GM12878 (cell line): ENCODE results near the gene AHNAK2. TPM values are rescaled to one million over a fixed set of nuclear protein-coding genes. Genes with fewer than 3 reads are reported as not detected.

Experiments used
- BHLHE40 ChIP-seq, 2 experiments: fragments of 450-650 bp in 1 of 2; IDR thresholded peaks; 2 replicates each; pipeline ENCODE4 v1.6.1; 2011 to 2017; ENCODE audit warnings: low read depth in 2 of 2, borderline replicate concordance in 1 of 2, improper control_type of control experiment in 1 of 2, low read length in 1 of 2, mild to moderate bottlenecking in 1 of 2
- CHD1 ChIP-seq: IDR thresholded peaks from 2 replicates; pipeline ENCODE4 v1.6.1; 2012; ENCODE audit warnings: low read depth, low read length, improper control_type of control experiment
- E4F1 ChIP-seq: fragments of 450-650 bp; IDR thresholded peaks from 2 replicates; pipeline ENCODE4 v1.6.1; 2018; ENCODE audit warnings: borderline replicate concordance, mild to moderate bottlenecking; ENCODE audit not compliant: partially characterized antibody
- GABPA ChIP-seq: IDR thresholded peaks from 2 replicates; pipeline ENCODE4 v1.6.1; 2014; ENCODE audit warnings: antibody characterized with exemption, low read depth, mild to moderate bottlenecking, inconsistent platforms
- HCFC1 ChIP-seq: fragments of 150-350 bp; IDR thresholded peaks from 2 replicates; pipeline ENCODE4 v1.6.1; 2014; ENCODE audit warnings: low read length
- MEF2A ChIP-seq: IDR thresholded peaks from 2 replicates; pipeline ENCODE4 v1.6.1; 2011; ENCODE audit warnings: low read depth, mild to moderate bottlenecking, low read length, moderate library complexity; ENCODE audit not compliant: insufficient read depth
- MYB ChIP-seq: fragments of 150-350 bp; IDR thresholded peaks from 2 replicates; pipeline ENCODE4 v1.6.1; 2014; ENCODE audit warnings: mild to moderate bottlenecking, low read depth, low read length, borderline replicate concordance
- NFIC ChIP-seq: IDR thresholded peaks from 2 replicates; pipeline ENCODE4 v1.6.1; 2012; ENCODE audit warnings: low read depth, mild to moderate bottlenecking, inconsistent platforms, low read length, moderate library complexity
- POLR2AphosphoS5 ChIP-seq: IDR thresholded peaks from 2 replicates; pipeline ENCODE4 v1.6.1; 2011; ENCODE audit warnings: mild to moderate bottlenecking, low read length, inconsistent platforms
- RAD21 ChIP-seq: IDR thresholded peaks from 2 replicates; pipeline ENCODE4 v1.6.1; 2011; ENCODE audit warnings: mild to moderate bottlenecking, low read depth, low read length, moderate library complexity; ENCODE audit not compliant: insufficient read depth
- RBBP5 ChIP-seq: fragments of 200-600 bp; sonication (generic); conservative IDR thresholded peaks from 2 replicates; pipeline ENCODE4 v1.6.1; 2016
- SMARCA5 ChIP-seq: fragments of 450-650 bp; IDR thresholded peaks from 2 replicates; pipeline ENCODE4 v1.6.1; 2017; ENCODE audit warnings: mild to moderate bottlenecking
- SP1 ChIP-seq: IDR thresholded peaks from one replicate; pipeline ENCODE4 v1.6.1; 2011; ENCODE audit warnings: low read depth, low read length
- STAT1 ChIP-seq: fragments of 450-650 bp; conservative IDR thresholded peaks from 2 replicates; pipeline ENCODE4 v1.6.1; 2014; ENCODE audit warnings: antibody characterized with exemption, mild to moderate bottlenecking
- TARDBP ChIP-seq: IDR thresholded peaks from 2 replicates; pipeline ENCODE4 v1.6.1; 2016; ENCODE audit warnings: borderline replicate concordance
- TCF12 ChIP-seq: IDR thresholded peaks from 2 replicates; pipeline ENCODE4 v1.6.1; 2011; ENCODE audit warnings: low read depth, mild to moderate bottlenecking, low read length
- TCF3 ChIP-seq: IDR thresholded peaks from 2 replicates; pipeline ENCODE4 v1.6.1; 2012; ENCODE audit warnings: low read depth, mild to moderate bottlenecking, low read length, borderline replicate concordance; ENCODE audit not compliant: insufficient read depth
- ZNF384 ChIP-seq: IDR thresholded peaks from 2 replicates; pipeline ENCODE4 v1.6.1; 2012; ENCODE audit warnings: low read depth, mild to moderate bottlenecking, low read length, improper control_type of control experiment, borderline replicate concordance
- polyA plus RNA-seq, 11 experiments: library from polyadenylated mRNA; depleted of rRNA in 4 of 11; unstranded in 6 of 11; stranded (reverse) in 5 of 11; fragments of >200 nt; fragmentation: Nextera tagmentation in 4 of 11; fragmentation: Illumina TruSeq in 1 of 11; extraction: Ambion mirVana in 4 of 11; extraction: Trizol in 1 of 11; gene quantifications; 1 replicate in 1 of 11; 2 replicates in 10 of 11; pipeline versions ENCODE4 v1.2.1 to v1.2.3, GENCODE V29; 2011 to 2016; ENCODE audit warnings: inconsistent platforms in 2 of 11, missing spikeins in 2 of 11, low read depth in 1 of 11
- total RNA-seq, 4 experiments: library from RNA; depleted of rRNA in 3 of 4; stranded (reverse); fragments of >200 nt in 3 of 4; fragmentation: Illumina TruSeq in 1 of 4; extraction: Trizol in 1 of 4; gene quantifications; 2 replicates each; pipeline versions ENCODE4 v1.2.1 to v1.2.3, GENCODE V29; 2013 to 2021
- TF ChIP-seq, protein P1 (sequence below): IDR thresholded peaks from 2 replicates; pipeline ENCODE4 v1.6.1; 2011; ENCODE audit warnings: borderline replicate concordance, low read depth, mild to moderate bottlenecking, moderate library complexity, mixed read lengths, low read length; ENCODE audit not compliant: insufficient read depth; ENCODE audit errors: extremely low read length
- TF ChIP-seq, protein P2 (sequence below): IDR thresholded peaks from 2 replicates; pipeline ENCODE4 v1.6.1; 2012; ENCODE audit warnings: low read depth, low read length, improper control_type of control experiment
- TF ChIP-seq, protein P3 (sequence below): fragments of 450-650 bp; formaldehyde crosslinking; IDR thresholded peaks from 2 replicates; pipeline ENCODE4 v1.5.0; 2022; ENCODE audit warnings: mild to moderate bottlenecking, missing genetic modification characterization

The AHNAK2 gene
- total and polyA plus RNA-seq, 10 of the 15 experiments (the other 5 are each of a cell fraction or from before 2014, with no cell fraction given) = 0.03 to 0.10 TPM; not detected in 8

- TF ChIP-seq MYB = no peak
- TF ChIP-seq RAD21 = peak; percentile 38; the same call in 1 of the 2 replicates
- no peak for TF ChIP-seq MEF2A
- TF ChIP-seq HCFC1 = peak; percentile 33; the same call in 1 of the 2 replicates
- TF ChIP-seq POLR2AphosphoS5 = no peak
- TF ChIP-seq SMARCA5 = 0 out of 2 replicates have a peak, but pooled peaks have one; percentile 44
- no peak for TF ChIP-seq NFIC
- TF ChIP-seq ZNF384 = no peak
- TF ChIP-seq GABPA = no peak; the same call in 1 of the 2 replicates
- no peak for TF ChIP-seq CHD1
- no peak for TF ChIP-seq E4F1
- TF ChIP-seq TCF3 = 0 out of 2 replicates have a peak, but pooled peaks have one; percentile 33
- TF ChIP-seq, protein P1, sequence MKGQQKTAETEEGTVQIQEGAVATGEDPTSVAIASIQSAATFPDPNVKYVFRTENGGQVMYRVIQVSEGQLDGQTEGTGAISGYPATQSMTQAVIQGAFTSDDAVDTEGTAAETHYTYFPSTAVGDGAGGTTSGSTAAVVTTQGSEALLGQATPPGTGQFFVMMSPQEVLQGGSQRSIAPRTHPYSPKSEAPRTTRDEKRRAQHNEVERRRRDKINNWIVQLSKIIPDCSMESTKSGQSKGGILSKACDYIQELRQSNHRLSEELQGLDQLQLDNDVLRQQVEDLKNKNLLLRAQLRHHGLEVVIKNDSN = no peak
- peak; percentile 40; the same call in 1 of the 2 replicates for TF ChIP-seq TCF12
- TF ChIP-seq SP1 = no peak
- no peak for TF ChIP-seq STAT1
- TF ChIP-seq RBBP5 = no peak
- TF ChIP-seq, protein P2, sequence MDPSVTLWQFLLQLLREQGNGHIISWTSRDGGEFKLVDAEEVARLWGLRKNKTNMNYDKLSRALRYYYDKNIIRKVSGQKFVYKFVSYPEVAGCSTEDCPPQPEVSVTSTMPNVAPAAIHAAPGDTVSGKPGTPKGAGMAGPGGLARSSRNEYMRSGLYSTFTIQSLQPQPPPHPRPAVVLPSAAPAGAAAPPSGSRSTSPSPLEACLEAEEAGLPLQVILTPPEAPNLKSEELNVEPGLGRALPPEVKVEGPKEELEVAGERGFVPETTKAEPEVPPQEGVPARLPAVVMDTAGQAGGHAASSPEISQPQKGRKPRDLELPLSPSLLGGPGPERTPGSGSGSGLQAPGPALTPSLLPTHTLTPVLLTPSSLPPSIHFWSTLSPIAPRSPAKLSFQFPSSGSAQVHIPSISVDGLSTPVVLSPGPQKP = no peak
- peak in 1 of 2 experiments; percentile 32; a peak in 1 of 4 replicates for TF ChIP-seq BHLHE40 (IDR thresholded peaks at IDR 0.05; ENCODE audit: borderline replicate concordance in 1 of 2, low read depth in 2 of 2, low read length in 1 of 2)
- no peak for TF ChIP-seq TARDBP
- TF ChIP-seq, protein P3, sequence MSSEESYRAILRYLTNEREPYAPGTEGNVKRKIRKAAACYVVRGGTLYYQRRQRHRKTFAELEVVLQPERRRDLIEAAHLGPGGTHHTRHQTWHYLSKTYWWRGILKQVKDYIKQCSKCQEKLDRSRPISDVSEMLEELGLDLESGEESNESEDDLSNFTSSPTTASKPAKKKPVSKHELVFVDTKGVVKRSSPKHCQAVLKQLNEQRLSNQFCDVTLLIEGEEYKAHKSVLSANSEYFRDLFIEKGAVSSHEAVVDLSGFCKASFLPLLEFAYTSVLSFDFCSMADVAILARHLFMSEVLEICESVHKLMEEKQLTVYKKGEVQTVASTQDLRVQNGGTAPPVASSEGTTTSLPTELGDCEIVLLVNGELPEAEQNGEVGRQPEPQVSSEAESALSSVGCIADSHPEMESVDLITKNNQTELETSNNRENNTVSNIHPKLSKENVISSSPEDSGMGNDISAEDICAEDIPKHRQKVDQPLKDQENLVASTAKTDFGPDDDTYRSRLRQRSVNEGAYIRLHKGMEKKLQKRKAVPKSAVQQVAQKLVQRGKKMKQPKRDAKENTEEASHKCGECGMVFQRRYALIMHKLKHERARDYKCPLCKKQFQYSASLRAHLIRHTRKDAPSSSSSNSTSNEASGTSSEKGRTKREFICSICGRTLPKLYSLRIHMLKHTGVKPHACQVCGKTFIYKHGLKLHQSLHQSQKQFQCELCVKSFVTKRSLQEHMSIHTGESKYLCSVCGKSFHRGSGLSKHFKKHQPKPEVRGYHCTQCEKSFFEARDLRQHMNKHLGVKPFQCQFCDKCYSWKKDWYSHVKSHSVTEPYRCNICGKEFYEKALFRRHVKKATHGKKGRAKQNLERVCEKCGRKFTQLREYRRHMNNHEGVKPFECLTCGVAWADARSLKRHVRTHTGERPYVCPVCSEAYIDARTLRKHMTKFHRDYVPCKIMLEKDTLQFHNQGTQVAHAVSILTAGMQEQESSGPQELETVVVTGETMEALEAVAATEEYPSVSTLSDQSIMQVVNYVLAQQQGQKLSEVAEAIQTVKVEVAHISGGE (CRISPR knock-in tag) = peak; percentile 87
Observed at GRCh38 chr14:104932676-104933631, 45.2 kb downstream of the AHNAK2 start (continued).
